Neutrophil (primary cell): ENCODE data around the gene NTM.

ENCODE experiments used
- H3K27ac ChIP-seq: fragments of 200-600 bp; sonication (generic); 2 replicates; pipeline ENCODE4 v1.5.1; 2016; ENCODE audit warnings: mild to moderate bottlenecking, moderate library complexity
- H3K27me3 ChIP-seq: fragments of 200-600 bp; sonication (generic); 2 replicates; pipeline ENCODE4 v1.6.0; 2016; ENCODE audit warnings: mild to moderate bottlenecking
- H3K36me3 ChIP-seq: fragments of 200-600 bp; sonication (generic); 2 replicates; pipeline ENCODE4 v1.5.1; 2017
- H3K4me1 ChIP-seq, 2 experiments: fragments of 200-600 bp in 1 of 2; sonication (generic) in 1 of 2; 1 replicate in 1 of 2; 2 replicates in 1 of 2; pipeline versions ENCODE4 v1.5.1 to v1.6.1; 2013 to 2016; ENCODE audit warnings: low read depth in 1 of 2, low read length in 1 of 2, mild to moderate bottlenecking in 1 of 2, moderate library complexity in 1 of 2; ENCODE audit not compliant: control insufficient read depth in 1 of 2, insufficient read depth in 1 of 2
- H3K4me3 ChIP-seq, 2 experiments: fragments of 200-600 bp in 1 of 2; sonication (generic) in 1 of 2; 1 replicate in 1 of 2; 2 replicates in 1 of 2; pipeline ENCODE4 v1.5.1; 2013 to 2016; ENCODE audit warnings: low read depth in 1 of 2, low read length in 1 of 2, mild to moderate bottlenecking in 1 of 2, moderate library complexity in 1 of 2
- H3K9me3 ChIP-seq: fragments of 200-600 bp; sonication (generic); 2 replicates; pipeline ENCODE4 v1.5.1; 2016
- CTCF ChIP-seq: fragments of 200-600 bp; sonication (generic); IDR thresholded peaks from 2 replicates; pipeline ENCODE4 v1.5.1; 2016; ENCODE audit warnings: antibody characterized with exemption

NTM gene

GRCh38 chr11:131945706-131946105, 575.3 kb downstream of the NTM start:
- no peak overlapping the region for H3K27ac ChIP-seq
- H3K4me3 ChIP-seq = no peak overlapping the region
- H3K27me3 ChIP-seq = no peaks in the 10 kb centered on the region
- no peaks in the 10 kb centered on the region for H3K4me1 ChIP-seq
- no peaks in the 10 kb centered on the region for H3K36me3 ChIP-seq
- no peaks in the 10 kb centered on the region for H3K9me3 ChIP-seq
- no peak for TF ChIP-seq CTCF

GRCh38 chr11:131947511-131947910, 577.1 kb downstream of the NTM start:
- no peaks in the 10 kb centered on the region for H3K27me3 ChIP-seq
- no peaks in the 10 kb centered on the region for H3K4me1 ChIP-seq
- no peak overlapping the region for H3K27ac ChIP-seq
- no peak overlapping the region for H3K4me3 ChIP-seq
- H3K36me3 ChIP-seq = no peaks in the 10 kb centered on the region
- TF ChIP-seq CTCF = no peak
- H3K9me3 ChIP-seq = no peaks in the 10 kb centered on the region

- no peaks in the 10 kb centered on the region for H3K27me3 ChIP-seq
- no peak overlapping the region for H3K27ac ChIP-seq
- H3K4me3 ChIP-seq = no peak overlapping the region
- no peaks in the 10 kb centered on the region for H3K36me3 ChIP-seq
- no peaks in the 10 kb centered on the region for H3K9me3 ChIP-seq
- no peaks in the 10 kb centered on the region for H3K4me1 ChIP-seq
- TF ChIP-seq CTCF = no peak
Measured at GRCh38 chr11:131951121-131951520, 580.7 kb downstream of the NTM start.

- Histone ChIP-seq H3K27me3 (no peaks in the 10 kb centered on the region), H3K36me3 (no peaks in the 10 kb centered on the region), H3K4me1 (no peaks in the 10 kb centered on the region), H3K4me3 (no peak overlapping the region), H3K27ac (no peak overlapping the region), H3K9me3 (no peaks in the 10 kb centered on the region)
- no peak for TF ChIP-seq CTCF
Measured at GRCh38 chr11:131954146-131954545, 583.7 kb downstream of the NTM start.

GRCh38 chr11:131955904-131956303, 585.5 kb downstream of the NTM start:
- no peaks in the 10 kb centered on the region for H3K36me3 ChIP-seq
- no peak overlapping the region for H3K27ac ChIP-seq
- H3K27me3 ChIP-seq = no peaks in the 10 kb centered on the region
- H3K4me3 ChIP-seq = no peak overlapping the region
- no peak for TF ChIP-seq CTCF
- H3K4me1 ChIP-seq = no peaks in the 10 kb centered on the region
- H3K9me3 ChIP-seq = no peaks in the 10 kb centered on the region

GRCh38 chr11:131957201-131957600, 586.8 kb downstream of the NTM start:
- H3K36me3 ChIP-seq = no peaks in the 10 kb centered on the region
- TF ChIP-seq CTCF = no peak
- no peaks in the 10 kb centered on the region for H3K27me3 ChIP-seq
- no peaks in the 10 kb centered on the region for H3K9me3 ChIP-seq
- H3K4me3 ChIP-seq = no peak overlapping the region
- H3K27ac ChIP-seq = no peak overlapping the region
- H3K4me1 ChIP-seq = no peaks in the 10 kb centered on the region
